Left ventricle myocardium superior (tissue), 1 donor: ENCODE measurements around the gene CTIF. TPM values are rescaled to one million over a fixed set of nuclear protein-coding genes. Genes with fewer than 3 reads are reported as not detected.

Experiments
- ATAC-seq: fragments of 200-7000 bp; cut with Tn5 transposase; one replicate; pipeline ENCODE4 v1.9.1; 2020; ENCODE audit warnings: mild to moderate bottlenecking, moderate library complexity
- DNase-seq: peaks from one replicate; pipeline ENCODE4 v3.0.0-alpha.2; 2020
- intact Hi-C: fragments of 100-400 bp; cut with micrococcal nuclease; formaldehyde crosslinking; loops from one replicate; pipeline ENCODE4 v1.11.0; 2022
- total RNA-seq: library from RNA; stranded (reverse); fragmentation: NEBNext Ultra II Directional; extraction: Animal tissue kit (Norgen Biotek cat#: 25700); gene quantifications from one replicate; pipeline ENCODE4 v1.2.1, GENCODE V29; 2021
- donor health status: DM: no; HTN: yes; CAD: no; lungs with severe emphysema.

CTIF gene
- total RNA-seq, 1 donor from 2014 or later, result 59.9 TPM

- intact Hi-C loops, result no loop called here
- ATAC-seq (no peak), DNase-seq (no peak)
These were observed 309.1 kb downstream of the CTIF start for GRCh38 chr18:48847807-48848486.

- peak; percentile 48 for DNase-seq
- ATAC-seq, result peak; percentile 50
- intact Hi-C loops, result no loop called here
These were observed 309.9 kb downstream of the CTIF start for GRCh38 chr18:48848641-48849143.

- peak; percentile 67 for ATAC-seq
- peak; percentile 40 for DNase-seq
- intact Hi-C loops, result no loop called here
These were observed 312.2 kb downstream of the CTIF start for GRCh38 chr18:48850822-48851598.

- intact Hi-C loops, result no loop called here
- ATAC-seq (peak; percentile 77), DNase-seq (peak; percentile 75)
These were observed 312.7 kb downstream of the CTIF start for GRCh38 chr18:48851599-48851960.

GRCh38 chr18:48852292-48852691 lies 313.5 kb downstream of the CTIF start:
- DNase-seq (peak; percentile 14), ATAC-seq (no peak)
- intact Hi-C loops, result no loop called here

- intact Hi-C loops, result no loop called here
- DNase-seq, result no peak
- ATAC-seq, result no peak
These were observed 314.0 kb downstream of the CTIF start for GRCh38 chr18:48852794-48853193.

- ATAC-seq, result no peak
- no peak for DNase-seq
- intact Hi-C loops, result no loop called here
These were observed 314.8 kb downstream of the CTIF start for GRCh38 chr18:48853588-48853987.

- ATAC-seq (no peak), DNase-seq (peak; percentile 21)
- intact Hi-C loops, result no loop called here
These were observed 315.9 kb downstream of the CTIF start for GRCh38 chr18:48854780-48855179.

- DNase-seq (peak; percentile 47), ATAC-seq (no peak)
- intact Hi-C loops, result no loop called here
These were observed 316.9 kb downstream of the CTIF start for GRCh38 chr18:48855422-48856377.

- ATAC-seq, result no peak
- intact Hi-C loops, result no loop called here
- DNase-seq, result peak; percentile 11
These were observed 318.3 kb downstream of the CTIF start for GRCh38 chr18:48857023-48857694.

- intact Hi-C loops, result no loop called here
- ATAC-seq (no peak), DNase-seq (no peak)
These were observed 319.8 kb downstream of the CTIF start for GRCh38 chr18:48858676-48859075.

GRCh38 chr18:48859311-48860268 lies 320.8 kb downstream of the CTIF start:
- ATAC-seq (peak; percentile 34), DNase-seq (peak; percentile 51)
- intact Hi-C loops, result no loop called here

GRCh38 chr18:48860269-48861180 lies 321.7 kb downstream of the CTIF start:
- DNase-seq, result peak; percentile 14
- no peak for ATAC-seq
- intact Hi-C loops, result no loop called here

GRCh38 chr18:48861181-48861708 lies 322.4 kb downstream of the CTIF start:
- DNase-seq (peak; percentile 19), ATAC-seq (no peak)
- intact Hi-C loops, result no loop called here

- ATAC-seq, result no peak
These were observed 323.3 kb downstream of the CTIF start for GRCh38 chr18:48862132-48862531.

GRCh38 chr18:48862678-48863270 lies 323.9 kb downstream of the CTIF start:
- peak; percentile 10 for ATAC-seq
- DNase-seq, result peak; percentile 32
- intact Hi-C loops, result no loop called here

More at GRCh38 chr18:48862132-48862531, 323.3 kb downstream of the CTIF start:
- intact Hi-C loops, result no loop called here
- DNase-seq, result peak; percentile 17
